Measurements from ENCODE around the gene CLDN14.

CLDN14 gene, protein sequence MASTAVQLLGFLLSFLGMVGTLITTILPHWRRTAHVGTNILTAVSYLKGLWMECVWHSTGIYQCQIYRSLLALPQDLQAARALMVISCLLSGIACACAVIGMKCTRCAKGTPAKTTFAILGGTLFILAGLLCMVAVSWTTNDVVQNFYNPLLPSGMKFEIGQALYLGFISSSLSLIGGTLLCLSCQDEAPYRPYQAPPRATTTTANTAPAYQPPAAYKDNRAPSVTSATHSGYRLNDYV

GRCh38 chr21:36479415-36480402, at the start of gene CLDN14:
CLDN14 (minus strand) TSS chr21:36480122; CDS start chr21:36461695, 18,427 bp downstream.
- no peak within 1 kb of the TSS for H3K27ac ChIP-seq (ENCODE audit: low read depth, low read length, poor library complexity, severe bottlenecking)
- no peak within 1 kb of the TSS for H2AFZ ChIP-seq (ENCODE audit: low read length)
- no peaks in the 10 kb centered on the region for H3K9me3 ChIP-seq (ENCODE audit: low read length)
- no peaks in the 10 kb centered on the region for H4K20me1 ChIP-seq (ENCODE audit: insufficient read depth, low read length)
- no peak within 1 kb of the TSS for H3K9ac ChIP-seq (ENCODE audit: low read length)
- peaks cover 3% of the 10 kb centered on the region; the same call in 1 of the 2 replicates for H3K27me3 ChIP-seq (ENCODE audit: insufficient read depth, low read length)
- no peaks in the 10 kb centered on the region for H3F3A ChIP-seq (ENCODE audit: insufficient read depth, low read length)
- H3K4me2 ChIP-seq (ENCODE audit: low read length) = no peak within 1 kb of the TSS
- H3K79me2 ChIP-seq (ENCODE audit: insufficient read depth, low read length) = no peaks in the 10 kb centered on the region
- H3K4me3 ChIP-seq (ENCODE audit: low read depth, low read length, poor library complexity, severe bottlenecking) = no peak within 1 kb of the TSS
- no peak for TF ChIP-seq CTCF (IDR thresholded peaks at IDR 0.05; ENCODE audit: low read length)
- no peak for TF ChIP-seq EZH2 (IDR thresholded peaks at IDR 0.05; ENCODE audit: borderline replicate concordance, low read length)
- H3K36me3 ChIP-seq (ENCODE audit: insufficient read depth, low read length) = no peaks in the 10 kb centered on the region
- H3K9me2 ChIP-seq (ENCODE audit: low read depth, low read length) = no peaks in the 10 kb centered on the region
- no peaks in the 10 kb centered on the region for H3K4me1 ChIP-seq (ENCODE audit: insufficient read depth, low read length, severe bottlenecking)

GRCh38 chr21:36528716-36529115, 48.8 kb upstream of the CLDN14 start:
- TF ChIP-seq CTCF (IDR thresholded peaks at IDR 0.05; ENCODE audit: low read length) (no peak), EZH2 (IDR thresholded peaks at IDR 0.05; ENCODE audit: borderline replicate concordance, low read length) (no peak)

GRCh38 chr21:36527317-36527716, 47.4 kb upstream of the CLDN14 start:
- Histone ChIP-seq H3K4me3 (ENCODE audit: low read depth, low read length, poor library complexity, severe bottlenecking) (no peak overlapping the region), H3K9me3 (ENCODE audit: low read length) (no peaks in the 10 kb centered on the region), H2AFZ (ENCODE audit: low read length) (no peak overlapping the region), H4K20me1 (ENCODE audit: insufficient read depth, low read length) (no peaks in the 10 kb centered on the region), H3K36me3 (ENCODE audit: insufficient read depth, low read length) (no peaks in the 10 kb centered on the region), H3K4me2 (ENCODE audit: low read length) (no peak overlapping the region), H3K9ac (ENCODE audit: low read length) (no peak overlapping the region), H3K9me2 (ENCODE audit: low read depth, low read length) (no peaks in the 10 kb centered on the region), H3K27me3 (ENCODE audit: insufficient read depth, low read length) (no peaks in the 10 kb centered on the region; the same call in 1 of the 2 replicates), H3K27ac (ENCODE audit: low read depth, low read length, poor library complexity, severe bottlenecking) (no peak overlapping the region), H3K79me2 (ENCODE audit: insufficient read depth, low read length) (no peaks in the 10 kb centered on the region), H3F3A (ENCODE audit: insufficient read depth, low read length) (no peaks in the 10 kb centered on the region), H3K4me1 (ENCODE audit: insufficient read depth, low read length, severe bottlenecking) (no peaks in the 10 kb centered on the region)
- no peak for TF ChIP-seq EZH2 (IDR thresholded peaks at IDR 0.05; ENCODE audit: borderline replicate concordance, low read length)
- no peak for TF ChIP-seq CTCF (IDR thresholded peaks at IDR 0.05; ENCODE audit: low read length)

More at GRCh38 chr21:36528716-36529115, 48.8 kb upstream of the CLDN14 start:
- no peak overlapping the region for H3K4me2 ChIP-seq (ENCODE audit: low read length)
- no peaks in the 10 kb centered on the region for H3K4me1 ChIP-seq (ENCODE audit: insufficient read depth, low read length, severe bottlenecking)
- H3K36me3 ChIP-seq (ENCODE audit: insufficient read depth, low read length) = no peaks in the 10 kb centered on the region
- no peak overlapping the region for H2AFZ ChIP-seq (ENCODE audit: low read length)
- no peaks in the 10 kb centered on the region for H3F3A ChIP-seq (ENCODE audit: insufficient read depth, low read length)
- H3K4me3 ChIP-seq (ENCODE audit: low read depth, low read length, poor library complexity, severe bottlenecking) = no peak overlapping the region
- no peaks in the 10 kb centered on the region for H3K9me2 ChIP-seq (ENCODE audit: low read depth, low read length)
- no peaks in the 10 kb centered on the region for H3K79me2 ChIP-seq (ENCODE audit: insufficient read depth, low read length)
- no peaks in the 10 kb centered on the region; the same call in 1 of the 2 replicates for H3K27me3 ChIP-seq (ENCODE audit: insufficient read depth, low read length)
- H4K20me1 ChIP-seq (ENCODE audit: insufficient read depth, low read length) = no peaks in the 10 kb centered on the region
- no peaks in the 10 kb centered on the region for H3K9me3 ChIP-seq (ENCODE audit: low read length)
- no peak overlapping the region for H3K9ac ChIP-seq (ENCODE audit: low read length)
- no peak overlapping the region for H3K27ac ChIP-seq (ENCODE audit: low read depth, low read length, poor library complexity, severe bottlenecking)

Measured in OCI-LY1 (cell line).